Duodenal mucosa (tissue), 2 donors: ENCODE data around the gene PPBP.
A peak's percentile ranks its signal among the peaks of the same experiment; 100 is the strongest.
"Not testable (repeated sequence)": the region's sequence is repeated elsewhere in the genome, so short reads cannot be mapped to it uniquely, and the experiment has no call there.

ENCODE experiments used
- H3K27ac ChIP-seq: one replicate; pipeline ENCODE4 v1.7.0; 2013; ENCODE audit warnings: low read depth, low read length
- H3K27me3 ChIP-seq, 2 donors: one replicate each; pipeline ENCODE4 v1.7.0; 2013; ENCODE audit warnings: low read length in 2 of 2, control low read depth in 1 of 2; ENCODE audit not compliant: insufficient read depth in 2 of 2, control insufficient read depth in 1 of 2
- H3K36me3 ChIP-seq, 2 donors: one replicate each; pipeline ENCODE4 v1.7.0; 2013; ENCODE audit warnings: low read length in 2 of 2, control low read depth in 1 of 2; ENCODE audit not compliant: insufficient read depth in 2 of 2, control insufficient read depth in 1 of 2
- H3K4me1 ChIP-seq, 2 donors: one replicate each; pipeline ENCODE4 v1.7.0; 2013; ENCODE audit warnings: low read length in 2 of 2, control low read depth in 1 of 2; ENCODE audit not compliant: insufficient read depth in 2 of 2, control insufficient read depth in 1 of 2
- H3K4me3 ChIP-seq, 2 donors: one replicate each; pipeline ENCODE4 v1.7.0; 2013; ENCODE audit warnings: low read length in 2 of 2, low read depth in 1 of 2
- H3K9ac ChIP-seq, 2 donors: one replicate each; pipeline ENCODE4 v1.7.0; 2013; ENCODE audit warnings: low read length in 2 of 2, low read depth in 1 of 2
- H3K9me3 ChIP-seq, 2 donors: one replicate each; pipeline ENCODE4 v1.7.0; 2013; ENCODE audit warnings: low read length in 2 of 2, control low read depth in 1 of 2; ENCODE audit not compliant: control insufficient read depth in 1 of 2

PPBP gene

GRCh38 chr4:73959041-73959440, 28.9 kb downstream of the PPBP start:
- not testable (repeated sequence) for H3K4me3 ChIP-seq, H3K9me3 ChIP-seq, H3K4me1 ChIP-seq, H3K9ac ChIP-seq, H3K27me3 ChIP-seq, H3K36me3 ChIP-seq, H3K27ac ChIP-seq

DNA sequence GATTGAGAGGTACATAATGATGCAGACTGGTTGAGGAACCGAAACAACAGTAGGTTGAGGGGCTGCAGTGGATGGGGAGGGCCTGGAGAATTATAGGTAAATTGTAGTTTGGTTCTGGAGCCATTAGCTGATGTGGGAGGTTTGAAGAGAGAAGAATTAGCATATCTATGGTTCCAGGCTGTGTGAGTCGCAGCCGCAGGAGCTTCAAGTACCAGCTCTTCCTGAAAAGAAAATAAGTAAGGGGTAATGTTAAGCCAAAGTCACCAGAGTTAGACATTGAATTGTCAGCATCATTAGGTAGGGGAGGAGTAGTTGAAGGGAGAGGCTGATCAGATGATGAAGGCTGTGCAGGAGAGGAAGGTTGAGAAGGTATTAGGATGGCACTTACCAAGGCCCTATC, 35.6 kb downstream of the PPBP start:
- Histone ChIP-seq H3K9ac (no peak overlapping the region), H3K27ac (no peak overlapping the region), H3K4me1 (peaks cover 16% of the 10 kb centered on the region in 2 donors), H3K9me3 (no peaks in the 10 kb centered on the region), H3K27me3 (no peaks in the 10 kb centered on the region), H3K4me3 (no peak overlapping the region), H3K36me3 (no peaks in the 10 kb centered on the region)

GRCh38 chr4:73950376-73950920, 37.5 kb downstream of the PPBP start:
- H3K9ac ChIP-seq, H3K36me3 ChIP-seq, H3K4me3 ChIP-seq, H3K27me3 ChIP-seq, H3K9me3 ChIP-seq, H3K27ac ChIP-seq: not testable (repeated sequence)
- H3K4me1 ChIP-seq: peaks cover 18 to 19% of the 10 kb centered on the region in 2 donors

GRCh38 chr4:73948990-73949706, 38.8 kb downstream of the PPBP start:
- Histone ChIP-seq H3K9me3 (no peaks in the 10 kb centered on the region), H3K27ac (no peak overlapping the region), H3K4me3 (no peak overlapping the region), H3K9ac (no peak overlapping the region), H3K4me1 (peaks cover 18 to 23% of the 10 kb centered on the region in 2 donors), H3K27me3 (peaks cover 3 to 5% of the 10 kb centered on the region in 2 donors), H3K36me3 (no peaks in the 10 kb centered on the region)

DNA sequence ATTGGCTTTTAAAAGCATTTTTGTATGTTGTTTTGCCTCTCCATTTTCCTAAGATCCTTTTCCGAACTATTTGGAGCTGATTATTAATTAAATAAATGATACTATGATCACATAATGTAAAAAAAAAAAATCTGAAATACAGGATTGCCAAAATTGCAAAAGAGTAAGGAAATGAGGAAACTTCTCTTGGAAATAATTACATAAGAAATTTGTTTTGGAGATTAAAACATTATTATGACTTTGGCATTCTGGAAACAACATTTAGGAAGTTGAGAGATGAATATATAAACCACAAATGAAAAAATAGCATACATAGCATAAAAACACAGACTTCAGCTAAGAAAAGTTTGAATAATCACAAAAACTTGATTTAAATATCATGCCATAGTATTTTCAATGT, 39.7 kb downstream of the PPBP start:
- Histone ChIP-seq H3K4me1 (peaks cover 18 to 23% of the 10 kb centered on the region in 2 donors), H3K9ac (no peak overlapping the region), H3K4me3 (no peak overlapping the region), H3K36me3 (no peaks in the 10 kb centered on the region), H3K27ac (no peak overlapping the region), H3K9me3 (no peaks in the 10 kb centered on the region), H3K27me3 (peaks cover 3 to 8% of the 10 kb centered on the region in 2 donors)

GRCh38 chr4:73947239-73947985, 40.6 kb downstream of the PPBP start:
- no peaks in the 10 kb centered on the region for H3K36me3 ChIP-seq
- peaks cover 18 to 23% of the 10 kb centered on the region in 2 donors for H3K4me1 ChIP-seq
- peaks cover 7 to 10% of the 10 kb centered on the region in 2 donors for H3K27me3 ChIP-seq
- H3K27ac ChIP-seq: no peak overlapping the region
- no peak overlapping the region for H3K9ac ChIP-seq
- H3K9me3 ChIP-seq: no peaks in the 10 kb centered on the region
- H3K4me3 ChIP-seq: no peak overlapping the region

DNA sequence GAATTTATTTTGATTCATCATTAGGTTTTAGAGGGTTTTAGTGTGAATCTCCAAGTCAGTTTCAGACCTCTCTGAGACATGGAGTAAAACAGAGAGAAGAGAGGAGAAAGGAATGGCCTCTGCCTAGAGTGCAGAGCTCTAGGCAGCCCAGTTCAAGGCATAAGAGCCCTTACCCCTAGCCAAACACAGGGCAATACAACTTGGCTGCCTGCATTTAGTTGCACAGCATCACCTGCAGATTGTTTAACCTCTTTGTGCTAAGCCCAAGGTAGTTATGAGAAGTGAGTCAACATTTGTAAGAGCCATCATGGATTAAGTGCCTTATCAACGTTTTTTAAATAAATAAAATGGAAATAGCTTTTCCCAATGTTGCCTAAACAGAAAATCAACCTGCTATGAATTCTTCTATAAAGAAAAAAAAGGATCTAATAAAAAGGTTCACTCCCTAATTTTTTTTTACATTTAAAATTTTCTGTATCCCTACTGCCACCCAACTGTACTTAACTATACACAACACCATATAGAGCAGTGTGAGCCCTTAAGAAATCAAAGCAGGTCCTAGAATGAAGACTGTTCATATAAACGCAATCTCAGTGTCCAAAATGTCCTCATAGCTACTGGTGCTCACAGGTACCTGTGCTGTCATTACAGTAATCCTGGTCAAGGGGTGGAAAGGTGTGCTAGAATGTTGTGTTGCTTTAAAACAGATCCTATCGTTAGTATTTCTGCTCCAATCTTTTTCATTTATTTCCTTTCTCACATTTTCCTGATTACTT, 42.1 kb downstream of the PPBP start:
- no peak overlapping the region for H3K4me3 ChIP-seq
- peaks cover 7 to 10% of the 10 kb centered on the region in 2 donors for H3K27me3 ChIP-seq
- H3K27ac ChIP-seq: no peak overlapping the region
- H3K9ac ChIP-seq: no peak overlapping the region
- no peaks in the 10 kb centered on the region for H3K9me3 ChIP-seq
- peaks cover 18 to 23% of the 10 kb centered on the region in 2 donors for H3K4me1 ChIP-seq
- H3K36me3 ChIP-seq: no peaks in the 10 kb centered on the region

DNA sequence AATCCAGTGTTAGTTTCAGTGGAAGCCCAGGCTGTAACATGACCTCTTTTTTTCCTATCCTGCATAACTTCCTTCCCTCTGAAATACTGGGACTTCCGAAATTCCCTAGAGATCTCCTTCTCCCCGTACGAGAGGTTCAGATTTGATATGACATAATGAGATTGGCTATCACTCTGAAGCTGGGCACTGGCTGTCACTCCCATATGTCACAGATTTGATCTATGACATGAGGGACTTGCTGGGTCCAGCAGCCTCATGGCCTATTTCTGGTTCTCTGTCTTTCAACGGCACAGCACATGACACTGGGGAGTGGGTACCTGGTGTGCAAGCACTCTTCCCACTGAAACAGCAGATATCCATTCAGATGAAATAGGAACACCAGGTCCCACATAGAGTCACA, 42.9 kb downstream of the PPBP start:
- peaks cover 7 to 10% of the 10 kb centered on the region in 2 donors for H3K27me3 ChIP-seq
- no peak overlapping the region for H3K9ac ChIP-seq
- H3K27ac ChIP-seq: no peak overlapping the region
- H3K36me3 ChIP-seq: no peaks in the 10 kb centered on the region
- H3K4me1 ChIP-seq: peaks cover 18 to 23% of the 10 kb centered on the region in 2 donors
- no peak overlapping the region for H3K4me3 ChIP-seq
- H3K9me3 ChIP-seq: no peaks in the 10 kb centered on the region

DNA sequence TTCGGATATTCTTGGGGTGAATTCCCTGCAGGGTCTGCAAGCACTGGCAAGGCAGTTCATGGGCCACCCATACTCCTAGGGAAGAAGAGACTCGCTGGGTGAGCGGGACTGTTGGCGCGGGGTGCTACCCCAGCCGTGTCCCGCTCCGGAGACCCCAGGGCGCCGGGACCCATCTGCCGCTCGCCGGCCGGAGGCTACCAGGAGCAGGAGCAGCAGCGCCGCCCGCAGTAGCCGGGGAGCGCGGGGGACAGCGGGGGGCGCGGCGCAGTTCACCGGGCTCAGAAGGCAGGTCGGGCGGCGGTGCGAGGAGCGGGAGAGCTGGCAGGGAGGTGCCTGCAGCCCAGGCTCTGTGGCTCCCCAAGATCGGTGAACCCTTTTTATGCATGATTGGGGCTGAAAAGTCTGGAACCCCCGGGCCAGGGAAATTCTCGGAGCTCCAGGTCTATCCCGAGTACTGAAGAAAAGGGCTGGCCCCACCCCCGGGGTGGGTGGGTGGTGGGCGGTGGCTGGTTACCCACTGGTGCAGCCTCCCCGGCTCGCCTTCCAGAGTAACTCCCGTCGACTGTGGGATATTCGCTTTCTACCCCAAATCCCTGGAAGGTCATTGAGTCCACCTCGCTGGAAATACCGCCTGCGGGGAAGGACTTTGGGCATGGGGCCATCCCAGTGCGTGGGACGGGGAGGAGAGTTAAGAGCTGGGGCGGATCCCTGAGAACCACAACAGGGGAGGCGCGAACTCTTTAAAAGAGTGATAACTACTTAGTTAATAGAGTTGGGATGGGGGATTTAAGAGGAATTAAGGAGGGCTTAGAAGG, 43.7 kb downstream of the PPBP start:
- no peaks in the 10 kb centered on the region for H3K36me3 ChIP-seq
- peak overlapping the region; percentile 53 to 56 for H3K4me3 ChIP-seq
- no peak overlapping the region for H3K9ac ChIP-seq
- H3K4me1 ChIP-seq: peaks cover 18 to 23% of the 10 kb centered on the region in 2 donors
- H3K9me3 ChIP-seq: no peaks in the 10 kb centered on the region
- H3K27ac ChIP-seq: no peak overlapping the region
- peaks cover 7 to 10% of the 10 kb centered on the region in 2 donors for H3K27me3 ChIP-seq
